Measurements from ENCODE around the gene GPR176. TPM values are rescaled to one million over a fixed set of nuclear protein-coding genes. Genes with fewer than 3 reads are reported as not detected.
A peak's percentile ranks its signal among the peaks of the same experiment; 100 is the strongest.

The GPR176 gene
- polyA plus RNA-seq, 3 donors from 2014 or later = 0.07 TPM; not detected in 2

DNA sequence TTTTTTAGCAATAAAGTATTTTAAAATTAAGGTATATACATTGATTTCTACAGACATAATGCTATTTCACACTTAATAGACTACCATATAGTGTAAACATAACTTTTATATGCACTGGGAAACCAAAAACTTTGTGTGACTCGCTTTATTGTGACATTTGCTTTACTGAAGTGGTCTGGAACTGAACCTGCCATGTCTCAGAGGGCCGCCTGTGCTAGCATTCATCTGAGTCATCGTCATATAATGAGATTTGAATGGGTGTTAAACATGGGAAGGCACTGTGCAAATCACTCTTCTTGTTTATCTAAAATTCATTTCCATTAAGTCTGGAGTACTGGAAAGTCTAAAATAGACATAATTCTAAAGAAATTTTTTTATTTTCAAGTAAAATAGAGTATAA, 26.8 kb upstream of the GPR176 start:
- Mint-ChIP-seq H3K27me3 (ENCODE audit: low read depth in 3 of 3) (no peaks in the 10 kb centered on the region), H3K27ac (no peak overlapping the region), H3K4me1 (no peaks in the 10 kb centered on the region), H3K9me3 (no peaks in the 10 kb centered on the region), H3K36me3 (peaks cover 32 to 49% (median 40%) of the 10 kb centered on the region in 3 donors), H3K4me3 (no peak overlapping the region)
- DNase-seq = no peak

DNA sequence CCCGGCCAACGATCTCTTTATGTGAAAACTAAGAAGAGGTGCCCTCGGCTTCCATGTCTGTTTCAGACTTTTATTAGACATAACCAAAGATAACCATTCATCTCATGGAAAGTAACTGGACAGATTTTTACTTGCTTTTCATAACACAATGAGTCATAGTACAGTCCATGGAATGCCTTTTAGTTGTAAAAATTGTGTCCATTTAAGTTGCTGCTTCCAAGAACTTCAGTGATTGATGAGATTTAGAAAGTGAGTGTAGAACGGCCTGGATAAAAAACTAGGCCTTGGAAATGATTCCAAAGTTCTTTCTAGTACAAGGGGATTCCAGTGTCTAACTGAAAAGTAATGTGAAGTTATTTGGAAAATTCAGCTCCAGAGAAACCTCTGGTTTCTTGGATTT, 24.7 kb upstream of the GPR176 start:
- H3K4me3 Mint-ChIP-seq = no peak overlapping the region
- no peak for DNase-seq
- peaks cover 20 to 45% (median 33%) of the 10 kb centered on the region in 3 donors for H3K36me3 Mint-ChIP-seq
- no peaks in the 10 kb centered on the region for H3K9me3 Mint-ChIP-seq
- no peaks in the 10 kb centered on the region for H3K4me1 Mint-ChIP-seq
- no peaks in the 10 kb centered on the region for H3K27me3 Mint-ChIP-seq (ENCODE audit: low read depth in 3 of 3)
- no peak overlapping the region for H3K27ac Mint-ChIP-seq

DNA sequence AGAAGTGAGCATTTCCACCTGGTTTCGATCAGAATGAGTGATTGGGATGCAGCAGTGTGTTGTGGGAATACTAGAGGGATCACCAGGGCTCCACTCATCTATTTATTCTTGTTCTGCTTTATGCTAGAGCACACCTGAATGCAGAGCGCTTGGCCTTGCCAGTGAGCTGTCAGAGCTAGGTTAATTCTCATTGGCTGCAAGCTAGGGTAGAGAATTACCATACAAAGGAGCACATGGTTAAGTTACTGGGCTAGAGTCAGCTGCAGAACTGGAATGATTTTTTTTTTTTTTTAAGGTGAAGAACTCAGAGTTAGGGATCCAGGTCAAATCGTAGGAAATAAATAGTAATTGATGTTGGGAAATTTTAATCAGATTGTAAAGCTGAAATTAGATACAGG, 22.7 kb upstream of the GPR176 start:
- DNase-seq = no peak
- Mint-ChIP-seq H3K27ac (no peak overlapping the region), H3K4me3 (no peak overlapping the region), H3K9me3 (no peaks in the 10 kb centered on the region), H3K4me1 (no peaks in the 10 kb centered on the region), H3K27me3 (ENCODE audit: low read depth in 3 of 3) (no peaks in the 10 kb centered on the region), H3K36me3 (peaks cover 20 to 47% (median 36%) of the 10 kb centered on the region in 3 donors)

DNA sequence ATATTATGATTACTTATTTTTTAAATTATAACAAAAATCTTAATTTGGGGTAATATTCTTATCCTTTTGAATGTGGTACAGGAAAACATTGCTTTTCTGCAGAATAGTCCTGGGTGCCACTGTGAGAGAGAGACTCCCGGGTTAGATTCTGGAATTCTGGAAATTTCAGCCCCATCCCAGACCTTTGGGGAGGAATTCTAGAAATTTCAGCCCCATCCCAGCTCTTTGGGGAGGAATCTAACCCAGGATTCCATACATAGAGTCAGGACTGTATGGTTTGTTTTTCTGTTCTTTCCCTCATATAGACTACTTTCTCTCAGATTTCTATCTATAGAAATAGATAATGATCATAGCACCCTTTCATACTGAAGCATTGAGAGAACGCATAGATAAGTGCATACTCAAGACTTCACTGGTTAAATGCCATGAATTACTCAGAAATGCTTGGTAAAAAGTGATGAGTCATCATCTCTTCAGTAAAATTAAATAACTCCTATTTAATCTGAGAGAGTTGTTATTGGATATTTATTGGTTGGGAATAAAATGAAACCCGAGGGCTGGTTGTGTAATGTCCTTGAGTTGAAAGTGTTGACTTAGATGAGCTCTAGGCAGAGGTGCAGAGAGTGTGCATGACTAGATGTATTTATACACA, 22.2 kb upstream of the GPR176 start:
- Mint-ChIP-seq H3K36me3 (peaks cover 20 to 47% (median 36%) of the 10 kb centered on the region in 3 donors), H3K9me3 (no peaks in the 10 kb centered on the region), H3K27ac (no peak overlapping the region), H3K27me3 (ENCODE audit: low read depth in 3 of 3) (no peaks in the 10 kb centered on the region), H3K4me3 (no peak overlapping the region), H3K4me1 (no peaks in the 10 kb centered on the region)
- DNase-seq = no peak

DNA sequence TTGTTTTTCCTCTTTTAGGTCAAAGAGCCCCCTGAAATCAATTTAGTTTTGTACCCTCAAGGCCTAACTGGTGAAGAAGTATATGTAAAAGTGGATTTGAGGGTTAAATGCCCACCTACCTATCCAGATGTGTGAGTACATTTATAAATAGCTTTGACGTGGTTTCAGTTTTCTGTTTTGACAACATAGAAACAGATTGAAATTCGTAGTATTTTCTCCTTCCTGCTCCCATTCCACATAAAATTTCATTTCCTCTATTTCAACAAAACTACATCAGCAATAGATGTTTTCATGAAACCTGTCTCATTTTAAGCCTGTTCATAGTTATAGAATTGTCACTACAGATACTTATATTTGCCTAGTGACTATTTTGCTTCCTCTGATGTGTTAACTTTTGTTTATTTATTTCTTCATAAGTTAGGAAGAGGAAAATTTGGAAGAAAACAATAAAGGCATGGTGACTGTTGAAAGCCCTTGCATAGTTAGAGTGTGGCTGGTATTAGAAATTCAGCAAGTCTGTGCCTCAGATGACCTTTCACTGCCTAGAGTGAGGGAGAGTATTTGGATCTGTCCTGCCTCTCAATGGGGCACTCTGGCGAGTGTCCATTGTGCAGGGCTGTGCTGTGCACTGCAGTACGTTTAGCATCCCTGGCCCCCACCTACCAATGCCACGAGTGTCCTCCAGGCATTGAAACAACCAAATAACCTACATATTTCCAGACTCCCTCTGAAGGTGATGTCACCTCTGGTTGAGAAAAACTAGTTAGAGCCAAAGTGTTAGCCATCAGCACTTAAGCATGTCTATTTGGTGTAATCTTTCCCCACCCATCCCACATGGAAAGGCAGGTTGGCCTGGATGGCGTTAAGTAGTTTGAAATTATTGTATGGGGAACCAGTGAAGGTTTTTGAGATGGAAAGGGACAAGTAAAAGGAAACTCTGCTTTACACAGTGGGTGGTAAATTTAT, 19.7 kb upstream of the GPR176 start:
- H3K27ac Mint-ChIP-seq = no peak overlapping the region
- no peak for DNase-seq
- H3K4me3 Mint-ChIP-seq = no peak overlapping the region
- H3K4me1 Mint-ChIP-seq = peaks cover 14 to 16% of the 10 kb centered on the region in 2 donors
- H3K27me3 Mint-ChIP-seq (ENCODE audit: low read depth in 3 of 3) = no peaks in the 10 kb centered on the region
- H3K9me3 Mint-ChIP-seq = no peaks in the 10 kb centered on the region
- peaks cover 8 to 31% (median 25%) of the 10 kb centered on the region in 3 donors for H3K36me3 Mint-ChIP-seq

DNA sequence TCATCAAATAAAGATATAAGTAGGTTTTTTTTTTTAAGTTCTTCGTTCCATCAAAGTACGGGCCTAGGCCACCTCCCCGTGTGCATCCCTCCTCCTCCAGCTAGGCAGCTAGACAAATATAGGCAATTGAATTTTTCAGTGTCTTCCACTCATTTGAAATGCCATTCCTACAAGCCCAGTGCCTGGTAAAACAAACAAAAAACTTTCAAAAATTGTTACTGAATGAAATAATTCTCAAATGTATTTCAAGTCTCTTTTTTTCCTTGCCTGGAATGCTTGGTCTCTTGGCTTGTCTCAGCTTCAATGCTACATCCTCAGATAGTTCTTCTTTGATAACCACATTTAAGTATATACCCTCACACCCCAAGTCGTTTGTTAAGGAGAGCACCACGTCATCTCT, 17.6 kb upstream of the GPR176 start:
- no peak for DNase-seq
- peaks cover 24 to 27% of the 10 kb centered on the region in 2 donors for H3K4me1 Mint-ChIP-seq
- no peak overlapping the region for H3K4me3 Mint-ChIP-seq
- peaks cover 0 to 2% (median 0%) of the 10 kb centered on the region in 6 donors for H3K9me3 Mint-ChIP-seq
- H3K27me3 Mint-ChIP-seq (ENCODE audit: low read depth in 3 of 3) = no peaks in the 10 kb centered on the region
- H3K27ac Mint-ChIP-seq = no peak overlapping the region
- peaks cover 0 to 18% (median 13%) of the 10 kb centered on the region in 3 donors for H3K36me3 Mint-ChIP-seq

DNA sequence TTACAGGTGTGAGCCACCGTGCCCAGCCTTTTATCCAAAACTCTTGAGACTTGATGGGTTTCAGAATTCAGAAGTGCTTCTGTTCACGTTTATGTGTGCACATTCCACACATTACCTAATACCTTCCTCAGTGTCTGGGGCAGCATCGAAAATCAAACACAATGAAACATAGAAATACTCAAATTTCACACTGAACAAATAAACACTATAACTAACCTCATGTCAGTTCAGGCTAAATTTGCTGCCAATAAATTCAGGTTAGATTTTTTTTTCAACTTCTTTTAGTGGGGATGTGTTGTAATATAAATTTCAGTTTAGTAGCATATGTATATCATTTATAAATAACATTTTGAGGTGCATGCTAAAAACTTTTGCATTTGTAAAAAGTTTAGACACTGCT, 16.6 kb upstream of the GPR176 start:
- Mint-ChIP-seq H3K27me3 (ENCODE audit: low read depth in 3 of 3) (no peaks in the 10 kb centered on the region), H3K36me3 (peaks cover 0 to 14% (median 9%) of the 10 kb centered on the region in 3 donors), H3K4me1 (peaks cover 24 to 29% of the 10 kb centered on the region in 2 donors), H3K27ac (no peak overlapping the region), H3K4me3 (peak overlapping the region in 1 of 5 donors; percentile 11), H3K9me3 (peaks cover 0 to 2% (median 0%) of the 10 kb centered on the region in 6 donors)
- DNase-seq = no peak

DNA sequence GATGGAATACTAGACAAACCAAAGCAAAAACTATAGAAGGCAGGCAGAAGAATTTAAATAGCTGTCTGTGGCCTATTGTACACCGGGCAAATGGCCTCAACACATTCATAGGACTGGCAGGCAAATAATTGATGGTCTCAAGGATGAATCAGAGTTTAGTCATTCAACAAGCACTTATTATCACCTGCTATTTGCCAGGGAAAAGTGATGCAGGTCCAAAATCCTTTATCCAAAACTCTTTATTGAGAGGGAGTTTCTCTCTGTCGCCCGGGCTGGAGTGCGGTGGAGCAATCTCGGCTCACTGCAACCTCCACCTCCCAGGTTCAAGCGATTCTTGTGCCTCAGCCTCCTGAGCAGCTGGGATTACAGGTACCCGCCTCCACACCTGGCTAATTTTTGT, 16.1 kb upstream of the GPR176 start:
- no peak overlapping the region for H3K4me3 Mint-ChIP-seq
- DNase-seq = no peak
- H3K27ac Mint-ChIP-seq = no peak overlapping the region
- H3K9me3 Mint-ChIP-seq = peaks cover 0 to 2% (median 0%) of the 10 kb centered on the region in 6 donors
- H3K4me1 Mint-ChIP-seq = peaks cover 24 to 29% of the 10 kb centered on the region in 2 donors
- no peaks in the 10 kb centered on the region for H3K27me3 Mint-ChIP-seq (ENCODE audit: low read depth in 3 of 3)
- peaks cover 0 to 14% (median 9%) of the 10 kb centered on the region in 3 donors for H3K36me3 Mint-ChIP-seq

DNA sequence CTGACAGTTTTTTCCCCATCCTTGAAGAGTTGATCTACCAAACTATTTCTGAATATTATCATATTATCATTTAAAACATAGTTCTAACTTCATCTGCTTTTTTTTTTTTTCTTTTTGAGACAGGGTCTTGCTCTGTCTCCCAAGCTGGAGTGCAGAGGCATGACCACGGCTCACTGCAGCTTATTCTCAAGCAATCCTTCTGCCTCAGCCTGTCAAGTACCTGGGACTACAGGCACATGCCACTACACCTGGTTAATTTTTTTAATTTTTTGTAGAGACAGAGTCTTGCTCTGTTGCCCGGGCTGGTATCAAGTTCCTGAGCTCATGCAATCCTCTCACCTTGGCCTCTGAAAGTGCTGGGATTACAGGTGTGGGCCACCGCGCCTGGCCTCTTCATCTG, 15.2 kb upstream of the GPR176 start:
- H3K4me1 Mint-ChIP-seq = peaks cover 24 to 29% of the 10 kb centered on the region in 2 donors
- H3K9me3 Mint-ChIP-seq = peaks cover 0 to 2% (median 0%) of the 10 kb centered on the region in 6 donors
- DNase-seq = no peak
- peak overlapping the region; percentile 20 to 86 (median 68) for H3K4me3 Mint-ChIP-seq
- H3K27ac Mint-ChIP-seq = peak overlapping the region in 1 of 6 donors; percentile 0
- H3K36me3 Mint-ChIP-seq = peaks cover 0 to 13% (median 9%) of the 10 kb centered on the region in 3 donors
- no peaks in the 10 kb centered on the region for H3K27me3 Mint-ChIP-seq (ENCODE audit: low read depth in 3 of 3)

DNA sequence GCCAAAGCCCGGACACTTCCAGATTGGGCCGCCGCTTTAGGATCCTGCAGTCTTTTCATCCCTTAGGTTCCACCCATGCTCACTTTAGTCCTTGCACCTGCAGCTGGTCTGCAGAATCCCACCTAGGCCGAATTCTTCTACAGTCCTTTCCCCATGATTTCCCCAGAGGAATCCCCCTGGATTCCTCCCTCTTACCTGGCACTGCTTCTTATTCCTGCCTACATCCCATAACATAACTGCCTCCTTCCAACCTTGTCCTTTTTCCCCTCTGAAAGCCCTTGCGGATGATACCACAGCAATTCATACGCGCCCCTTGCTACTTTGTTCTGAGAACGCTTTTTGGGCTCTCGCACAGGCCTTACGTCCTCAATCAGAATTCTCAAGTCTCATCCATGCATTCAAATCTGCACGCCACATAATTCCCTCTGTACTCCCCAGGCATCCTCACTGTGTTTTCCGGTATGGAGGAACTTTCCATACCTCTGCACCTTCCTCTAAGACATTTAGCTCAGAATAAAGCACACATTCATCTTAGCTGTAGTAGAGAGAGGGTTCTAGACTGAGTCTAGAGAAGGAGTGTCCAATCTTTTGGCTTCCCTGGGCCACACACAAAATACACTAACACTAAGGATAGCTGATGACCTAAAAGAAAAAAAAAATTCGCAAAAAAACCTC, 14.5 kb upstream of the GPR176 start:
- peaks cover 0 to 2% (median 0%) of the 10 kb centered on the region in 6 donors for H3K9me3 Mint-ChIP-seq
- H3K4me1 Mint-ChIP-seq = peaks cover 24 to 29% of the 10 kb centered on the region in 2 donors
- H3K36me3 Mint-ChIP-seq = peaks cover 0 to 6% (median 2%) of the 10 kb centered on the region in 3 donors
- H3K27ac Mint-ChIP-seq = peak overlapping the region in 5 of 6 donors; percentile 20 to 85 (median 61)
- no peak for DNase-seq
- H3K27me3 Mint-ChIP-seq (ENCODE audit: low read depth in 3 of 3) = no peaks in the 10 kb centered on the region
- H3K4me3 Mint-ChIP-seq = peak overlapping the region; percentile 83 to 91 (median 86)

DNA sequence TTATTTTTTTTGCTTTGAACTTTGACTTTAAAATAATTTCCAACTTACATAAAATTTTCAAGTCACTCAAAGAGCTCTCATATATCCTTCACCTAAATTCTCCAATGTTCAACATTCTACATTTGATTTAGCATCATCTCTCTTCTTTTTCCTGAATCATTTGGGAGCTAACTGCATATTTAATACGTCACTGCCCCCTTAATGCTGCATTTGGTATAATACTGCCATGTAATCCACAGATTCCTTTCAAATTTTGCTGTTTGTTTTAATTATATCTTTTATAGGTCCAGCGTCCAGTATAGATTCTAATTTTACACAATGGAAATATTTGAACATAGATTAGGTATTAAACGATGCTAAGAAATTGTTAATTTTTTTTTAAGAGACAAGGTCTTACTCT, 11.5 kb upstream of the GPR176 start:
- Mint-ChIP-seq H3K27me3 (ENCODE audit: low read depth in 3 of 3) (peaks cover 0 to 2% (median 0%) of the 10 kb centered on the region in 3 donors), H3K4me1 (peaks cover 23 to 29% of the 10 kb centered on the region in 2 donors), H3K4me3 (no peak overlapping the region), H3K27ac (no peak overlapping the region), H3K9me3 (peaks cover 0 to 2% (median 0%) of the 10 kb centered on the region in 6 donors), H3K36me3 (no peaks in the 10 kb centered on the region)
- no peak for DNase-seq

DNA sequence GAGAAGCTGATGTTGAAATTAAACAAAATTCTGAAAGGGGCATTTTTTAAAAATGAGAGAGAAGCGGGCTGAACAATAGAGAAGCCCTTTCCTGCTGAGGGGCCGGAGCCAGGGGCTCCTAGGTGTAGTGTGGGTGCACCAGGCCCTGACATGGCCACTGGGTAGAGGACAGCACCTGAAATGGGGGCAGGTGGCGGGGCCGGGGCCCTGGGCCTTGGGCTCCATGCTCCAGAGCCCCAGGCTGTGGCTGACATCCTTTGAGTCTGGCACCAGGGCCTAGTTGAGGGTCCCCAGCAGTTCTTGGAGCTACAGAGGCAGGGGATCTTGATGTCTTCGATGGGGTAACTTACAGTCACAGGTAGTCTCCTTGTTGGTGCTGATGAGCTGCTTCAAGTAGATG, 6.5 kb upstream of the GPR176 start:
- no peak for DNase-seq
- H3K9me3 Mint-ChIP-seq = no peaks in the 10 kb centered on the region

DNA sequence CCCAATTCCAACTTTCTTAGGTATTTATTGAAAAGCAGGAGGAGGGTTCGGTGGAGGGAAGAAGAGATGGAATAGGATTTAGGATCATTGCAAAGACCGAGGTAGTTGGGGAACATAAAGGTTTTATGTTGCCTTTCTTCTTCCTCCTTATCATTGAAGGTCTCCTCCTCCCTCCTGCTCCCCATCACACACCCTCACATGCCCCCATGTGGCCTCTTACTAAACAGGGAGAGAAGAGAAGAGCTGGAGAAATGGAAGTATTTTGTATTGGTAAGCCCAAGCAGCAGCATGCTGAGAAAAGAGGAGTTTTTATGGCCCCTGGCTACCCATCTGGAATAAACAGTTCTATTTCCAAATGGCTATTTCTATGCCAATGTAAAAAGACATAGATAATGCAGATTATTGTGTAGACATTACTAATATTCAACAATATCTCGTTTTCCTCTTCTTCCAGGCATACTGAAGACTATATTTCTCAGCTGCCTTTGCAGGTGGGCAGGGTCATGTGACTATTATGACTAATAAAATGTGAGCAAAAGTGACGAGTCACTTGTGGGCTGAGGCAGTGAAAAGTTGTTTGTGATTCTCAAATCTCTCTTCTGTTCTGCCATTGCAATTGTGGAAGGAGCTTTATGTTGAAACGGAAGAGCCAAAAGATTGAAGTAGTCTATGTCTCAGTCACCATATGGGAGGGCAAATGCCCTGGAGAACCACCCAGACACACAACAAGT, 5.2 kb upstream of the GPR176 start:
- Mint-ChIP-seq H3K27me3 (ENCODE audit: low read depth in 3 of 3) (peaks cover 0 to 10% (median 6%) of the 10 kb centered on the region in 3 donors), H3K36me3 (peaks cover 0 to 3% (median 0%) of the 10 kb centered on the region in 3 donors), H3K27ac (no peak overlapping the region), H3K4me3 (no peak overlapping the region), H3K4me1 (peaks cover 7% of the 10 kb centered on the region in 2 donors), H3K9me3 (no peaks in the 10 kb centered on the region)
- DNase-seq = no peak

More for the DNA sequence above, 6.5 kb upstream of the GPR176 start:
- Mint-ChIP-seq H3K4me3 (no peak overlapping the region), H3K27ac (no peak overlapping the region), H3K4me1 (peaks cover 0 to under 1% of the 10 kb centered on the region in 2 donors), H3K36me3 (peaks cover 0 to 3% (median 0%) of the 10 kb centered on the region in 3 donors), H3K27me3 (ENCODE audit: low read depth in 3 of 3) (peaks cover 0 to 5% (median 2%) of the 10 kb centered on the region in 3 donors)

All from immature natural killer cell (primary cell).